ENCODE data around the gene RNF38.
"Not testable (repeated sequence)": the region's sequence is repeated elsewhere in the genome, so short reads cannot be mapped to it uniquely, and the experiment has no call there.

The RNF38 gene

DNA sequence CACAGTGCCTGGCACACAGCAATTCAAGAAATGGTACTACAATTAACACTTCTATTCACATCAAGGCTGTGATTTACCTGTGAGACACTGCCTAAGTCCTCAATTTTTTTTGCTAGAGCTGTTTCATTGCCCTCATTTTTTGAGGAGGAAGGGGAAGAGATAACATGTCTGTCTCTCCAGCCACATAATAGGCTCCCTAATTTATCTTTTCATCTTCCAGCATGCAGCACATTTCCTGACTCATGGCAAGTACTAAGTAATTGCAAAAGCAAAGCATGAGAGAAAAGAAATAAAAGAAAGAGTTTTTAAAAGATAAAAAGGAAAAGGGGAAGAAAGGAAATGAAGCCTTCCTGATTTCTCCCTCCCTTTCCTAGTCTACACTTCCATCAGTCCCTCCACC, 26.9 kb upstream of the RNF38 start:
- in situ Hi-C loops (cut with MboI; ENCODE audit: low sequenced_read_pairs, unreplicated experiment), result no loop called here
- no peak for DNase-seq (ENCODE audit: low spot score)
- TF ChIP-seq, protein P1, sequence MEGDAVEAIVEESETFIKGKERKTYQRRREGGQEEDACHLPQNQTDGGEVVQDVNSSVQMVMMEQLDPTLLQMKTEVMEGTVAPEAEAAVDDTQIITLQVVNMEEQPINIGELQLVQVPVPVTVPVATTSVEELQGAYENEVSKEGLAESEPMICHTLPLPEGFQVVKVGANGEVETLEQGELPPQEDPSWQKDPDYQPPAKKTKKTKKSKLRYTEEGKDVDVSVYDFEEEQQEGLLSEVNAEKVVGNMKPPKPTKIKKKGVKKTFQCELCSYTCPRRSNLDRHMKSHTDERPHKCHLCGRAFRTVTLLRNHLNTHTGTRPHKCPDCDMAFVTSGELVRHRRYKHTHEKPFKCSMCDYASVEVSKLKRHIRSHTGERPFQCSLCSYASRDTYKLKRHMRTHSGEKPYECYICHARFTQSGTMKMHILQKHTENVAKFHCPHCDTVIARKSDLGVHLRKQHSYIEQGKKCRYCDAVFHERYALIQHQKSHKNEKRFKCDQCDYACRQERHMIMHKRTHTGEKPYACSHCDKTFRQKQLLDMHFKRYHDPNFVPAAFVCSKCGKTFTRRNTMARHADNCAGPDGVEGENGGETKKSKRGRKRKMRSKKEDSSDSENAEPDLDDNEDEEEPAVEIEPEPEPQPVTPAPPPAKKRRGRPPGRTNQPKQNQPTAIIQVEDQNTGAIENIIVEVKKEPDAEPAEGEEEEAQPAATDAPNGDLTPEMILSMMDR (IDR thresholded peaks at IDR 0.05; ENCODE audit: borderline replicate concordance, control extremely low read depth, extremely low read depth, insufficient read depth, missing control alignments), result no peak

DNA sequence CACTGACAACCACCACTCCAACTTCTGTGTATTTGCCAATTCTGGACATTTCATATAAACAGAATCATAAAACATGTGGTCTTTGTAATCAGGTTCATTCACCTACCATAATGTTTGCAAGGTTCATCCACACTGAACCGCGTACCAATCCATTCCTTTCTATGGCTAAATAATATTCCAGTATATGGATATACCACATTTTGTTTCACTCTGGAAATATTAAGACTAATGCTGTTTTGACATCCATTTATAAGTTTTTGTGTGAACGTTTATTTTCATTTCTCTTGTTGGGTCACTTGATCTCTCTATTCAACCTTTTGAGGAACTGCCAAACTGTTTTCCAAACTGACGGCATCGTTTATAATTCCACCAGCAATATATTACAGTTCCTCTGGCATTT, 26.3 kb upstream of the RNF38 start:
- DNase-seq (ENCODE audit: low spot score), result no peak
- in situ Hi-C loops (cut with MboI; ENCODE audit: low sequenced_read_pairs, unreplicated experiment), result no loop called here
- TF ChIP-seq, protein P1 (IDR thresholded peaks at IDR 0.05; ENCODE audit: borderline replicate concordance, control extremely low read depth, extremely low read depth, insufficient read depth, missing control alignments), result no peak

DNA sequence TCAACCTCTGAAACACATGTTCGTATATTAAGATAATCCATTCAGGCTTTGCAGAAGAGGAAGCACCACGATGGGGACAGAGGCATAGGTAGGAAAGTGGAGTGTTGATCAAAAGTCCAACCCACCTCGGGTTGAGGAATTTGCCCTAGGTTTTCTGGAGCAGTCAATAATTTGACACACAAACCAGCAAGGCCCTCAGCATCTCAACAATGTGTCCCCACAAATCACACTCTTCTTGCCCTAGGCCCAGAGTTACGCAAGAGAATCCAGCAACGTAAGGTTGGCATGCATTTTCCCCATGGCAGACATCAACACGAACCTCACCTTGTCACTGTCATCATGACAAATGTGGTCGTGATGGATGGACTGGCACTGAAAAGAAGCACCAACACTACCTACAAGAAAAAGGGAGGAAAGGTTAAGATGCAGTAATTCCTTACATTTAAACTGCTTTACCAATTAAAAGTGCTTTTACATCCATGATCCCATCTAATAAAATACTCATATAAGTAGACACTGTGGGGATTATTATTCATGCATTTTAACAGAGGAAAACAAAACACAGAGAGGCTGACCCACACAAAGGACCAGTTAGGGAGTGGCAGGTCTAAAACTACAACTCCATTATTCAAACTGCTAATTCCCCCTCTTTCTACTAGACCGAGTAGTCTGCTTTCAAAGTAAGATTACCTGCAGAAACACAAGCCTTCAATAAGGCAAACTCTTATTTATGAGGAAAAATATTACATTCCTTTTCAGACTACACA, 24.4 kb upstream of the RNF38 start:
- TF ChIP-seq, protein P1 (IDR thresholded peaks at IDR 0.05; ENCODE audit: borderline replicate concordance, control extremely low read depth, extremely low read depth, insufficient read depth, missing control alignments), result no peak
- no peak for DNase-seq (ENCODE audit: low spot score)
- in situ Hi-C loops (cut with MboI; ENCODE audit: low sequenced_read_pairs, unreplicated experiment), result loop anchor here (25.0 kb wide), 1 partner anchor 313 kb away; no protein-coding TSS in a partner anchor

DNA sequence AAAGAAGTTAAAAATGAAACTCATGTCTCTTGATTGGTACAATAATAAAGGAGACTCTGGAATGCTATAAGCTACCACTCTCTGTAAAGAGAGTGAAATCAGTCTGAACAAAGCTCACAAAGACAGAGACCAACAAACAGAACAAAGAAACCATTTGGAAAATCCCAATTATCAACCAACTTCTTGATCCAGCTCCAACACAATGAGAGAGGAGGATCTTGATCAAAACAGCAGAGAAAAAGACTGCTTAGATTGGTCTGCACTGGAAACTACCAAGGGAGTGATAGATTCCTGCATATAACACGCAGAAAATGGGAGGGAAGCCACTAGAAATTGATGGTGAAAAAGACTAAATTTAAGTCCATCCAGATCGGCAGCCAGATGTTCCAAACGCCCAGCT, 23.1 kb upstream of the RNF38 start:
- TF ChIP-seq, protein P1 (IDR thresholded peaks at IDR 0.05; ENCODE audit: borderline replicate concordance, control extremely low read depth, extremely low read depth, insufficient read depth, missing control alignments), result no peak
- in situ Hi-C loops (cut with MboI; ENCODE audit: low sequenced_read_pairs, unreplicated experiment), result loop anchor here (25.0 kb wide), 1 partner anchor 314 kb away; no protein-coding TSS in a partner anchor
- DNase-seq (ENCODE audit: low spot score), result no peak

DNA sequence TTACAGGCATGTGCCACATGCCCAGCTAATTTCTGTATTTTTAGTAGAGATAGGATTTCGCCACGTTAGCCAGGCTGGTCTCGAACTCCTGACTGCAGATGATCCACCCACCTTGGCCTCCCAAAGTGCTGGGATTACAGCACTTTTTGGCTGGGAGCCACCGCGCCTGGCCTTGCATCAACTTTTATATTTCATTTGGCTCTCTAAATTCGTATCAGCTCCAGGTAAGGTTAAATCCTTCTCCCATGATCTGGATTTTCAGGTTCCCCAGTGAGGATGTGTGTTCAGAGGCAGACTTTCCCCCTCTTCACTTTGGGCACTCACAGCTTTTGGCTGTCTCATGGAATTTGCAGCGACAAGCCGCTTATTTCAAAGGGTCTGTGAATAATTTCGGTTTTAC, 16.8 kb upstream of the RNF38 start:
- no peak for DNase-seq (ENCODE audit: low spot score)
- TF ChIP-seq, protein P1 (IDR thresholded peaks at IDR 0.05; ENCODE audit: borderline replicate concordance, control extremely low read depth, extremely low read depth, insufficient read depth, missing control alignments), result no peak
- in situ Hi-C loops (cut with MboI; ENCODE audit: low sequenced_read_pairs, unreplicated experiment), result loop anchor here (25.0 kb wide), 1 partner anchor 320 kb away; no protein-coding TSS in a partner anchor

DNA sequence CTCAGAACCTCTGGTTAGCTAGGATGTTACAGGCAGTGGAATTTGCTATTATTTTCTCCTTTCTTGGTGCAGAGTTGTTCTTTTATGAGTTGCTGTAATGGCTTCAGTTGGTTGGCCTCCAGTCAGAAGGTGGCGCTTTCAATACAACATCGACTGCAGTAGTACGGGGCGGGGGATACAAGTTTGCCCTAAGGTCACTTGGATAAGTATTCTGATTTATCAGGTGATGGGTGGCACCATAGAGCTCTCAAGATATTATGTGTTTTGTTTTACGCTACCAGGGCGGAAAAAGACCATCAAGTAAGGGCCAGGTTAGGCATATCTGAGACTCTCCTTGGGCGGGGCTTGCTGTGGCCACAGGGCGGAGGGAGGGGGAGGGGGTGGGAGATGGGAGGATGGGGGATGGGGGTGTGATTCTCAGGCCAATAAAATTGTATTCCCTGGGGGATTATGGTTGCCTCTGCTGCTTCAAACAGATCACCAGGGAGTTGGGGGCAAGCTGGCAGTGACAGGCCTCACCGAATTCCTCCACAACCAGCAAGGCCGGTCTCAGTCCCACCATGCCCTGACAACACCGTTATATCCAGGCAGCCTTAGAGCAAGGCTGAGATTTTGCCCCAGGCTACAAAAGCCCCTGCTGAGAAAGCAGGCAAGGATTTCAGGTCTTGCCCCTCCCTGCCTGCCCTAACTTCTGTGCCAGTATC, 15.9 kb upstream of the RNF38 start:
- TF ChIP-seq, protein P1 (IDR thresholded peaks at IDR 0.05; ENCODE audit: borderline replicate concordance, control extremely low read depth, extremely low read depth, insufficient read depth, missing control alignments), result no peak
- no peak for DNase-seq (ENCODE audit: low spot score)
- in situ Hi-C loops (cut with MboI; ENCODE audit: low sequenced_read_pairs, unreplicated experiment), result loop anchor here (25.0 kb wide), 1 partner anchor 321 kb away; no protein-coding TSS in a partner anchor

DNA sequence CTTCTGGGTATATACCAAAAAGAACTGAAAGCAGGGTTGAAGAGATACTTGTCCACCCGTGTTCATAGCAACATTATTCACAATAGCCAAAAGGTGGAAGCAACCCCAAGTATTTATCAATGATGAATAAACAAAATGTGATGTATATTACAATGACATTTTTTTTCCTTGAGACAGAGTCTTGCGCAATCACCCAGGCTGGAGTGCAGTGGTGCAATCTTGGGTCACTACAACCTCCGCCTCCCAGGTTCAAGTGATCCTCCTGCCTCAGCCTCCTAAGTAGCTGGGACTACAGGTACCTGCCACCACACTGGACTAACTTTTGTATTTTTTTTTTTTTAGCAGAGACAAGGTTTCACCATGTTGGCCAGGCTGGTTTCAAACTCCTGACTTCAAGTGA, 11.3 kb upstream of the RNF38 start:
- in situ Hi-C loops (cut with MboI; ENCODE audit: low sequenced_read_pairs, unreplicated experiment), result loop anchor here (25.0 kb wide), 1 partner anchor 326 kb away; no protein-coding TSS in a partner anchor
- DNase-seq (ENCODE audit: low spot score), result not testable (repeated sequence)

DNA sequence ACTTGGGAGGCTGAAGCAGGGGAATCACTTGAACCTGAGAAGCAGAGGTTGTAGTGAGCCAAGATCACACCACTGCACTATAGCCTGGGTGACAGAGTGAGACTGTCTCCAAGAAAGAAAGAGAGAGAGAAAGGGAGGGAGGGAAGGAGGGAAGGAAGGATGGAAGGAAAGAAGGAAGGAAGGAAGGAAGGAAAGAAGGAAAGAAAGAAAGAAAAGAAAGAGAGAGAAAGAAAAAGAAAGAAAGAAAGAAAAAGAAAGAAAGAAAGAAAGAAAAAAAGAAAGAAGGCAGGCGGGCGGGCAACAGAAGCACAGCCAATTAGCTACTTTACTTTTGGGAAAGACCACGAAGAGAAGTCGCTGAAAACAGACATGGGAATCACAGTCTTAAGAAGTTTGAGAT, 9.0 kb upstream of the RNF38 start:
- in situ Hi-C loops (cut with MboI; ENCODE audit: low sequenced_read_pairs, unreplicated experiment), result loop anchor here (5.0 to 25.0 kb wide), 2 partner anchors 148 to 328 kb away; no protein-coding TSS in a partner anchor
- DNase-seq (ENCODE audit: low spot score), result not testable (repeated sequence)
